IgD-negative memory B cell (primary cell): Measurements from ENCODE around the gene ZCCHC3. TPM values are rescaled to one million over a fixed set of nuclear protein-coding genes. Genes with fewer than 3 reads are reported as not detected.
"Not testable (repeated sequence)": the region's sequence is repeated elsewhere in the genome, so short reads cannot be mapped to it uniquely, and the experiment has no call there.

Experiments used
- H3K27ac Mint-ChIP-seq, 3 donors: one replicate each; pipeline ENCODE4 v1.8.0; 2020 to 2022; ENCODE audit warnings: mild to moderate bottlenecking in 3 of 3, mixed read lengths in 3 of 3, moderate library complexity in 1 of 3
- H3K27me3 Mint-ChIP-seq: one replicate; pipeline ENCODE4 v1.8.0; 2021; ENCODE audit warnings: mixed read lengths
- H3K36me3 Mint-ChIP-seq: one replicate; pipeline ENCODE4 v1.8.0; 2020; ENCODE audit warnings: mild to moderate bottlenecking, mixed read lengths
- H3K4me1 Mint-ChIP-seq, 3 donors: one replicate each; pipeline ENCODE4 v1.8.0; 2020 to 2022; ENCODE audit warnings: mixed read lengths in 3 of 3, mild to moderate bottlenecking in 1 of 3
- H3K4me3 Mint-ChIP-seq, 4 donors: one replicate each; pipeline ENCODE4 v1.8.0; 2020 to 2022; ENCODE audit warnings: mild to moderate bottlenecking in 4 of 4, mixed read lengths in 4 of 4, moderate library complexity in 3 of 4
- H3K9me3 Mint-ChIP-seq, 3 donors: one replicate each; pipeline ENCODE4 v1.8.0; 2020 to 2021; ENCODE audit warnings: mixed read lengths in 3 of 3, mild to moderate bottlenecking in 1 of 3
- polyA plus RNA-seq: library from polyadenylated mRNA; unstranded; fragments of 300-500 nt; fragmentation: Illumina TruSeq; gene quantifications from one replicate; pipeline ENCODE4 v1.2.3, GENCODE V29; 2021

The ZCCHC3 gene
- polyA plus RNA-seq, 1 donor from 2014 or later: 16.7 TPM

DNA sequence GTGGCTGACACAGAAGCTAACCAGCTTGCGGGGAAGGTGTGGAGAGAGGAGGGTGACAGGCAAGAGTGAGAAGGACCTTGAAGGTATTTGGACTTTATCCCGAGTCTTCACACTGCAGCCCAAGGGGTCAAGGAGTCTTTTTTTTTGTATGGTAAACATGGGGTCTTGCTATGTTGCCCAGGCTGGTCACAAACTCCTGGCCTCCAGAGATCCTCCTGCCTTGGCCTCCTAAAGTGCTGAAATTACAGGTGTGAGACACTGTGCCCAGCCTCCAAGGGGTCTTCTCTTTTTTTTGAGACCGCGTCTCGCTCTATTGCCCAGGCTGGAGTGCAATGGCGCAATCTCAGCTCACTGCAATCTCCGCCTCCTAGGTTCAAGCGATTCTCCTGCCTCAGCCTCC is 37.2 kb downstream of the ZCCHC3 start:
- no peaks in the 10 kb centered on the region for H3K9me3 Mint-ChIP-seq
- H3K27ac Mint-ChIP-seq: no peak overlapping the region
- H3K27me3 Mint-ChIP-seq: no peaks in the 10 kb centered on the region
- no peak overlapping the region for H3K4me3 Mint-ChIP-seq
- peaks cover 0 to 11% (median 11%) of the 10 kb centered on the region in 3 donors for H3K4me1 Mint-ChIP-seq
- H3K36me3 Mint-ChIP-seq: peaks cover 4% of the 10 kb centered on the region

DNA sequence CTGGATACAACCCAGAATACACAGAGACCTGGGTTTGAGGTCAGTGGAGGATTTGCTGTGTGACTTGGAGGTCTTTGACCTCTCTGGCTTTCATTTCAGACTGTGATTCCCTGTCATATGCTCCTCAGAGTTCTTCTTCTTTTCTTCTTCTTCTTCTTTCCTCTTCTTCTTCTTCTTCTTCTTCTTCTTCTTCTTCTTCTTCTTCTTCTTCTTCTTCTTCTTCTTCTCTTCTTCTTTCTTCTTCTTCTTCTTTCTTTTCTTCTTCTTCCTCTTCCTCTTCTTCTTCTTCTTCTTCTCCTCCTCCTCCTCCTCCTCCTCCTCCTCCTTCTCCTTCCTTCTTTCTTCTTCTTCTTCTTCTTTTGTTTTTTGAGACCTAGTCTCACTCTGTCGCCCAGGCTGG is 38.7 kb downstream of the ZCCHC3 start:
- not testable (repeated sequence) for H3K4me1 Mint-ChIP-seq, H3K36me3 Mint-ChIP-seq, H3K27me3 Mint-ChIP-seq, H3K9me3 Mint-ChIP-seq
- Mint-ChIP-seq H3K4me3 (peak overlapping the region in 1 of 4 donors; percentile 75), H3K27ac (peak overlapping the region in 1 of 3 donors; percentile 47)

DNA sequence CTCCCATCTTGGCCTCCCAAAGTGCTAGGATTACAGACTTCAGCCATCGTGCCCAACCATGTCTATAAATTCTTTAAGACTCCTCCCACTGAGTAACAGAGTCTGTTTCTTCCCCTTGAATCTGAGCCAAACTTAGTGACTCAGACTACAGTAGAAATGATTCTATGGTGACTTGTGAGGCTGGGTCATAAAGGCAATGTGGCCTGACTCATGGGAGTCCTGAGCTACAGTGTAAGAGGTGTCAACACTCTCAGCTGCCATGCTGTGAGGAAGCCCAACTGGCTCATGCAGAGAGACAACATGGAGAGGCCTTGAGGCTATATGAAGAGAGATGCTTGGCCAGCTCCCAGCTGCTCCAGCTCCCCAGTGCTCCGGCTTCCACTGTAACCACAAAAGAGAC is 44.3 kb downstream of the ZCCHC3 start:
- Mint-ChIP-seq H3K4me1 (peaks cover 0 to 6% (median 5%) of the 10 kb centered on the region in 3 donors), H3K9me3 (no peaks in the 10 kb centered on the region), H3K36me3 (peaks cover 2% of the 10 kb centered on the region), H3K4me3 (peak overlapping the region in 1 of 4 donors; percentile 12), H3K27ac (peak overlapping the region in 1 of 3 donors; percentile 64), H3K27me3 (no peaks in the 10 kb centered on the region)

DNA sequence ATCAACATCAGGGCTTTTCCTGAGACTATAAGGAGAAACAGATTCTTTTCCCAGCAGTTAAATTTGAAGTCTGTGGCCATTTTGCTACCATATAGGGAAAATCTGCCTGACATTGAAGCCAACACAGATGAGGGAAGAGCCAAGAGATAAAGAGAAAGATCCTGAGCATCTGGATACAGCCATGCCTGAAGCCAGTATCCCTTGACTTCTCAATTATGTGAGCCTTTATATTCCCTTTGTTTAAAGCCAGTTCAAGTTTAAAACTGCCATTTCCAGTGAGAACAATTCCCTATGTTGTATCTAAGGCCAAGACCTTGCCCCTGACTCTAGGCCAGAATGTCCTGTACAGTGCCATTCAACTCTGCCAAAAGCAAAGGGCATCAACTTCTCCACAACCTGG is 45.7 kb downstream of the ZCCHC3 start:
- Mint-ChIP-seq H3K27me3 (no peaks in the 10 kb centered on the region), H3K27ac (peak overlapping the region in 1 of 3 donors; percentile 75), H3K4me1 (peaks cover under 1 to 6% (median 6%) of the 10 kb centered on the region in 3 donors), H3K9me3 (no peaks in the 10 kb centered on the region), H3K4me3 (peak overlapping the region in 1 of 4 donors; percentile 29), H3K36me3 (peaks cover 2% of the 10 kb centered on the region)

DNA sequence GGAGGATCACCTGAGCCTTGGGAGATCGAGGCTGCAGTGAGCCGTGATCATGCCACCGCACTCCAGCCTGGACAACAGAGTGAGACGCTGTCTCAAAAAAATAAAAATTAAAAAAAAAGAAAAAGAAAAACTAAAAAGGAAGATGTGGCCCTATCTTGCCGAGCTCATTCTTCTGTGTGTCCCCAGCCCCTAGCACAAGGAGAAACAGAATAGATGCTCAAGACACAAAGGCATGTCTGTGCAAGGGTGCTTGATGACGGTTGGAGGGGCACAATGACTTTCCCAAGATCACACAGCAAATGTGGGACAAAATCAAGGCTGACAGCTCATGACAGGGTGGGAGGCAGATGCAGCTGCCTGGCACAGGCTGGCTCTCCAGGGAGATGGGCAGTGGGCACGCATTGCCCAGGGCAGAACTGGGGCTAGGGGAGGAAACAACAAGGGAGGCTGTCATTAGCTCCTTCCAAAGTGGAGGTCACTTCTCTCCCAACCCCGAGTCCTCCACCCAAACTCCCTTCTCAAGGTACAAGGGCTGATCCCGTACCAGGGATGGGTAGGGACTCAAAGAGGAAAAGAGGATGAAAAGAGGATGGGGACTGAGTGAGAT is 48.8 kb downstream of the ZCCHC3 start:
- Mint-ChIP-seq H3K27me3 (no peaks in the 10 kb centered on the region), H3K27ac (peak overlapping the region; percentile 65 to 78 (median 65)), H3K4me1 (peaks cover 6 to 10% (median 9%) of the 10 kb centered on the region in 3 donors), H3K4me3 (peak overlapping the region; percentile 90 to 95 (median 93)), H3K36me3 (peaks cover 2% of the 10 kb centered on the region), H3K9me3 (no peaks in the 10 kb centered on the region)

DNA sequence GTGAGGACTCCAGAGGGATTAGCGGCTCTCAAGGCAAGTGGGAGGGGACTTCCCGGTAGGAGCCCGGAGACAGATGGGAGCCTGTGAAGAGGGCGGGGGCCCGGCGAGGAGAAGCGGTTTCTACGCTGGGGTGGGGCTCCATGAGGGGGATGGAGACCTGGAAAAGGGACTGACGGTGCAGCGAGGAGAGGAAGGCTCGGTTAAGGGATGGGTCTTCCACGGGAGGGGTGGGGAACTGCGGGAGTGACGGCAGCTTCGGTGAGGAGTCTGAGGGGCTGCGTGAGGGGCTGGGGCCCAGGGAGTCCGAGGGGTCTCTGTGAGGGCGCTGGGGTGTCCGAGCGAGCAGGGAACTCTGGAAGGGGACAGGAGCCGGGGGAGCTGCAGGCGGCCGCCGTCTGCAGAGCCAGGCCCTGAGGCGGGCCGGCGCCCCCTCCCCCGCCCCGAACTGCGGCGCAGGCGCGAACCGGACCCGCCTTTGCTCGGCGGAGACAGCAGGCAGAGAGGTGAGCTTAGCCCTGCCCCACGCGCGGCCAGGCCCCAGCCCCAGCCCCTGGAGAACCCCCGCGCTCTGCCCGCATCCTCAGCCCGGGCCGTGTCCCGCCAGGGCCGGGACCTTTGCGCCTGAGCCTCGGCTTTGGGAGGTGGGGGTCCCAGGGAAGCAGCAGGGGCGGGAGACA is 49.4 kb downstream of the ZCCHC3 start, which contains the start of gene NRSN2:
Gene NRSN2, plus strand, starts transcription at position 472 of the 677 bp plus-strand sequence. CDS start 2,533 bp downstream, outside the sequence.
- H3K36me3 Mint-ChIP-seq: peaks cover 2% of the 10 kb centered on the region
- H3K27me3 Mint-ChIP-seq: no peaks in the 10 kb centered on the region
- peak within 1 kb of the TSS; percentile 65 to 81 (median 78) for H3K27ac Mint-ChIP-seq
- peak within 1 kb of the TSS; percentile 92 to 99 (median 94) for H3K4me3 Mint-ChIP-seq
- no peaks in the 10 kb centered on the region for H3K9me3 Mint-ChIP-seq
- H3K4me1 Mint-ChIP-seq: peaks cover 6 to 10% (median 9%) of the 10 kb centered on the region in 3 donors

DNA sequence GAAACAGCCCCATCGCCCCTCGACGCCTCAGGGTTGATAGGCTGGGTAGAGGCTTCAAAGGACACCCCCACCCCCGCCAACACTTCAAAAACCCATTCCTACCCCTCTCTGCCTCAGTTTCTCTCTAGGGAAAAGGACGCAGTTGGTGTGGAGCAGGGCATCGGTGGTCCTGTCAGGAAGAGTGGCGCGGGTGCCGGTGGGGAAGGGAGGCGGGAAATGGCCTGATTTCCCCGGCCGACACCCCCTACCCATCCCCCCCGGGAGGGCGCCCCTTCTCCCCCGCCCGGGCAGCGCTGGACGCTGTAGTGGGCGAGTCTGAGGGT is 49.9 kb downstream of the ZCCHC3 start:
- H3K4me3 Mint-ChIP-seq: peak overlapping the region; percentile 89 to 99 (median 94)
- peak overlapping the region in 2 of 3 donors; percentile 59 to 63 for H3K27ac Mint-ChIP-seq
- H3K27me3 Mint-ChIP-seq: no peaks in the 10 kb centered on the region
- peaks cover 6 to 10% (median 9%) of the 10 kb centered on the region in 3 donors for H3K4me1 Mint-ChIP-seq
- H3K36me3 Mint-ChIP-seq: peaks cover 2% of the 10 kb centered on the region
- H3K9me3 Mint-ChIP-seq: no peaks in the 10 kb centered on the region

DNA sequence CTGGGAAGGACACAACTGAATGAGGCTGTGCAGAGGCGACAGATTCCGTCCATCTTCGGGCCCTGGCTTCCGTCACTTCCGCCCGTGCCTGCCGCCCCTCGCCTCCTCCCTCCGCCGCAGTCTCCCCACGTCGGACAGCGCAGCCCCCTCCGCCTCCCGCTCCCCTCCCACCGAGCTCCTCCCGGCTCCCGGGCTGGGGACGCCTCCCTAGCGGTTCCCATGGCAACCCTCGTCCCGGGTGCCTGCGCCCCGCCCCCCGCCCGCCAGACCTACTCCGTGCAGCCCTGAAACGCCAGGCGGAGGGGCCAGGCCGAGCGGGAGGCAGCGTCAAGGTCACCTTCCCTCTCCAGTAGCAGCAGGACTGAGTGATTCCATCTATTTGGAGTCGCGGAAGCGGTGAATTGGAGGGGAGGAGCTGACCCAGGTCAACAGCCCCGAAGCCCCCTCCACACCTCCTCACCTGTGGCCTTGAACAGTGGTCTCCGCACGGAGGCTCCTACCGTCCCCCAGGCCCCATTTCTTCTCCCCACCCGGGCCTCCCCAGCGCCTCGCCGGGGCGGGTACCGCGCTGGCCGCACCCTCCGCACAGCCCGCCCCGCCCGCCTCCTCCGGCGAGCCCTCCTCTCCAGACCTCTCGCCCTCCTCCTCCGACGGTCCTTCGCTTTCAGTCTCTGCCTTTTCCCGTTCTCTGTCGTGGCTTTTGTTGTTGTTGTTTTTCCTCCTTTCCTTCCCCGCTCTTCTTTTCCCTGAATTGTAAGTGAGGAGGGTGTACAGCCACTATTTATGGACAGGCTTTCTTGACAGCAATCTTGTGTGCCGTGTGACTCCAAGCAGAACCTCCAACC is 50.5 kb downstream of the ZCCHC3 start:
- H3K27me3 Mint-ChIP-seq: no peaks in the 10 kb centered on the region
- H3K4me3 Mint-ChIP-seq: peak overlapping the region; percentile 89 to 99 (median 94)
- peaks cover 6 to 10% (median 9%) of the 10 kb centered on the region in 3 donors for H3K4me1 Mint-ChIP-seq
- peak overlapping the region; percentile 37 to 95 (median 81) for H3K27ac Mint-ChIP-seq
- H3K36me3 Mint-ChIP-seq: peaks cover 2% of the 10 kb centered on the region
- H3K9me3 Mint-ChIP-seq: no peaks in the 10 kb centered on the region

DNA sequence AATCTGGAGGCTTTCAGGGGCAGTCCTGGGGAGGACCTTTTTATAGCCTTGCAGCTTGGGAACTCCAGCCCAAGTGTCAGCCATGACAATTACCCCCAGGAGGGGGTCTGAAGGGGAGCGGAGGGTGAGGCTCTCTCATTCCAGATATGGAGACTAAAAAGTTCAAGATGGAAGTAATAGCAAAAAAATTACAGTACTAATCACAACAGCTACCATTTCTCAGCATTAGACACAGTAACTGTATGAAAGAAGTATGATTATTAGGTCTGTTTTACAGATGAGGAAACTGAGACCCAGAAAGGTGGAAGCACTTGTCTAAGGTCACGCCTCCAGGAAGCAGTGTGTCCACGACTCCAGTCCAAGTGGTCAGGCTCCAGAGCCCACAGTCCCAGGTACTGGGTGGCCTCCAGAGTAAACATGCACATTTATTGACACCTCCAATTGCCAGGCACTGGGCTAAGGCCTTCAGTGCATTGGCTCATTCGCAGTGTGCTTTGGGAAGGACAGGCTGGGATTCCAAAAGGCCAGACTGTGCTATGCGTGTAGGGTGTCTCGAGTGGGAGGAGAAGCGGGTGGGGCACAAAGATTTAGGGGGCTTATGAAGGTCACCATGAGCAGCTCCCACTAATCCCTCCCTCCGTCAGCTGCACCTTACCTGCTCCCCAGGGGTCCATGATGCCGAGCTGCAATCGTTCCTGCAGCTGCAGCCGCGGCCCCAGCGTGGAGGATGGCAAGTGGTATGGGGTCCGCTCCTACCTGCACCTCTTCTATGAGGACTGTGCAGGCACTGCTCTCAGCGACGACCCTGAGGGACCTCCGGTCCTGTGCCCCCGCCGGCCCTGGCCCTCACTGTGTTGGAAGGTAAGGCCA is 51.8 kb downstream of the ZCCHC3 start:
- Mint-ChIP-seq H3K27ac (no peak overlapping the region), H3K4me3 (peak overlapping the region in 3 of 4 donors; percentile 89 to 99 (median 94)), H3K9me3 (no peaks in the 10 kb centered on the region), H3K4me1 (peaks cover 6 to 10% (median 9%) of the 10 kb centered on the region in 3 donors), H3K36me3 (no peaks in the 10 kb centered on the region), H3K27me3 (no peaks in the 10 kb centered on the region)

Other genes with a start within 250 kb of the ZCCHC3 start
- not detected for gene DEFB125, start 209.9 kb upstream of the ZCCHC3 start, polyA plus RNA-seq
- not detected for gene DEFB126, start 155.0 kb upstream of the ZCCHC3 start, polyA plus RNA-seq
- gene DEFB127, start 140.1 kb upstream of the ZCCHC3 start, polyA plus RNA-seq: not detected
- gene DEFB128, start 107.9 kb upstream of the ZCCHC3 start, polyA plus RNA-seq: not detected
- not detected for gene DEFB129, start 70.3 kb upstream of the ZCCHC3 start, polyA plus RNA-seq
- gene DEFB132, start 39.8 kb upstream of the ZCCHC3 start, polyA plus RNA-seq: not detected
- gene C20orf96, start 6.8 kb upstream of the ZCCHC3 start, polyA plus RNA-seq: 1.1 TPM
- gene SOX12, start 28.0 kb downstream of the ZCCHC3 start, polyA plus RNA-seq: 1.9 TPM
- gene NRSN2, start 49.5 kb downstream of the ZCCHC3 start, polyA plus RNA-seq: 6.2 TPM
- gene TRIB3, start 83.2 kb downstream of the ZCCHC3 start, polyA plus RNA-seq: 20.1 TPM
- 107 TPM for gene RBCK1, start 110.7 kb downstream of the ZCCHC3 start, polyA plus RNA-seq
- gene TBC1D20, start 165.0 kb downstream of the ZCCHC3 start, polyA plus RNA-seq: 19.0 TPM
- 56.8 TPM for gene CSNK2A1, start 246.2 kb downstream of the ZCCHC3 start, polyA plus RNA-seq